ENCODE data around the gene OR6V1.

OR6V1 gene, protein sequence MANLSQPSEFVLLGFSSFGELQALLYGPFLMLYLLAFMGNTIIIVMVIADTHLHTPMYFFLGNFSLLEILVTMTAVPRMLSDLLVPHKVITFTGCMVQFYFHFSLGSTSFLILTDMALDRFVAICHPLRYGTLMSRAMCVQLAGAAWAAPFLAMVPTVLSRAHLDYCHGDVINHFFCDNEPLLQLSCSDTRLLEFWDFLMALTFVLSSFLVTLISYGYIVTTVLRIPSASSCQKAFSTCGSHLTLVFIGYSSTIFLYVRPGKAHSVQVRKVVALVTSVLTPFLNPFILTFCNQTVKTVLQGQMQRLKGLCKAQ

DNA sequence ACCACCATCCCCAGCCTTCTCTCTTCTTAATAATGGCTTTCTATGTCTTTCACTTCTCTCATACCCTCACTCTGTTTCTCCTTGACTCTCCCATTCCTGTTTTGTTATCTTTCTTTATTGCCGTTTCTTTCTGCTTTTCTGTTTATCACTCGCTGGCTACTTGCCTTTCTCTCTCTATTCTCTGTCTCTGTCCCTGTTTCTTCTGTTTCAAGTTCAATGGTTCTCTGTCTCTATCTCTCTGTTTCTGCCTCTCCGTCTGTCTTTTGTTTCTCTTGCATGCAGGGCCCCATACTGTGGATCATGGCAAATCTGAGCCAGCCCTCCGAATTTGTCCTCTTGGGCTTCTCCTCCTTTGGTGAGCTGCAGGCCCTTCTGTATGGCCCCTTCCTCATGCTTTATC, at the start of gene OR6V1:
OR6V1 (plus strand) TSS at position 301 of the 400 bp plus-strand sequence; CDS start at position 301, 0 bp downstream.
- no peak for DNase-seq

DNA sequence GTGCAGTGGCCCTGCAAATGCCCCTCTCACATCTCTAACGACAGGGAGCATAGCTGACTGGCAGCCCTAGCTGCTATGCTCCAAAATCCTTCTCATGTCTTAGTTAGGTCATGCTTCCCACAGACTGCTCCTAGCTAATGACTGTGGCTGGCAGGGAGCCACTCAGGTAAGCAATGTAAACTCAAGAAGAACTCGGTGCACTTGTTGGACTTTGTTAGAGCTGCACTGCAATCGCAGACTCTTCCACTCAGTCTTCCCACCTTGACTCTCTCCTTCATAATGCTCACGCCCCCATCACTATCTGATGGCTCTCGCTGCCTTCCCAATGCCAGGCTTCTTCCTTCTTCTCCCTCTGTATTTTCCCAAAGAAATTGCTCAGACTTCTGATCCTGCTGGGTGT, 49.2 kb upstream of the OR6V1 start:
- DNase-seq, result no peak

DNA sequence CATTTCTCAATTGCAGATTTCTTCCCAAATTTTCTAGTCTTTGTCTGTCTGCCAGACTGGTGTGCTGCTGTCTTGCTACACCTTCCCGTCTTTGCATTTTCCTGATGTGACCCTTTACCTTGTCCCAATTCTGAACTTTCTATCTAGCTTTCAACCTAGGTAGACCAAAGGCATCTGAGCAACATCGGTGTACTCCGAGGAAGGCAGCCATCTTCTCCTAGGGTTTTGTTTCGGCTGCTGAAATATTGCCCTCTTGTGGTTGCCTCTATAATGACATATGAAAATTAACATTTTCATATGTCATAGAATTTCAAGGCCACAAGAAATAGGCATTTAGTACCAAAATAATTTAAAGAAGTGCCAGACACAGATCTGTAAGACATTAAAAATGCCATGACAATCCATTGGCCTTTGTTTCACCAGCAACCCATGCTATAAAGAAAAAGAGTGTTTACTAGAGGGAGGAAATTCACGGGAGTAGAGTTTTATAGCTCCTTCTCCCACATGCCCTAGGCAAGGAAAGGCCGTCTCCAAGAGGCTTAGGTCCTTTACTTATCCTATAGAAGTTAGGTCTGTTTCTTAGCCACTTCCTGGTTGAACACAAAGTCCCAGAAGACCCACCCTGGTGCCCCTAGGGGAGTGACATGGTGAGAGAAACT, 48.6 kb upstream of the OR6V1 start:
- no peak for DNase-seq

DNA sequence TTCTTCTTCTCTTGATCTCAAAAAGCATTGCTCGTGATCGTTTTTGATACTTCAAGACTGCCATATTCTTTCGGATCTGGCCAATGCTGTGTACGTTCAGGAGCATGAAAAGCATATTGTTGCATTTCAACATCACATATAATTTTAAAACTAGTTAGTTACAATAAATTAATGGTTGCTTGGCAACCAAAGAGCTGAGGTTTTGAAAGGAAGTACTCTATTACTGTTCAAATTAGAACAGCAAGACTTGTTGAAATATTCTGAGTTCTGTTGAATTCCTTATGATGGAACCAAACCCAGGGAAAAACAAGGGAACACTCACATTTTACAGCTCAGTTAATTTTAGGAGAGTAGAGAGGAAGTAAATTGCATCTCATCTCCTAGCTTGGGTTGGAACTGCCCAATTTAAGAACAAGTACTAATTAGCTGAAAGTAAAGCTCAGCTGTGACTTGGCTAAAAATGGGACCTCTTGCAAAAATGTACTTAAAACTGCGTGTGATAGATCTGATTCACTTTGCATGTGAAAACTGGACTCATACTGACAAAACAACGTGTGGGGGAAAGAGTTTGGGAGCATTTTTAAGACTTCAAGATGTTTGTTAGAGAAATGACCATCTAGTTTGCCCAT, 46.4 kb upstream of the OR6V1 start:
- no peak for DNase-seq

DNA sequence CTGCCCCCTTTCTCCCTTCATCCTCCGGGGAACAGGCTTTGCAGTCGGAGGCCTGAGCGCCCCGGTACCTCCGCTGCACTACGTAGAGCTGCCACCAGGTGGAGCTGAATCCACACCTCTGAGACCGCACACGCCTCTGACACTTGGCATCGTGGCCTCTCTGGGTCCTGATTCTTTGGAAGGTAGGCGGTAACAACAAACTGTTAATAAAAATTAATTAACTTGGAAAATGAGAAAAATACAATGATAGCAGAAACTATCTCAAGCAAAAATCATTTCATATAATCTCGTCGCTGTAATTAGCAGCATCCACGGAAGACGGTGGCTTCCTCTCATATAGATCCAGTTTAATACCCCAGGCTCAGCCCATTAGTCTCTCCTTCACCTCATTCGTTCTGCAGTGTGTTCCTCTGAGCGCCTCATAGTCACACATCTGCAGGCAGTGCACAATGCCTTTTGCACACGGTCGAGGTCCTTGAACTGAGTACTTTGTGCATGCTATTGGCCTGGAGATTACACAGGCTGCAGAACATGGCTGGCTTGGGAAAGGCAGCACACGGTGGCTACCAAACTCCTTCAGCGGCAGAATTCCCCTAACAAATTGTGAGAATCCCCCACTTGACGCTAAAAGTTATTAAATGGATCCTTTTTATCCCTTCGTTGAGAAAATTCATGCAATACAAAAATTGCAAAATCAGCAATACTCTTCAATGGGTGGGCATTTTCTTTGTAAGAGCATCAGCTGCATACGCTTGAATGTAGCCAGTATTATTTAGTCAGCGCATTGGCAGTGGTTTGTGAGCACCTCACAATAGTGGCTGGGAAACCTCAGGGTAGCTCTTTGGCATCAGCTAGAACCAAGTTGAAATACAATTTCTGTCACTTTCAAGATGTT, 43.9 kb upstream of the OR6V1 start:
- peak; percentile 76 for DNase-seq

DNA sequence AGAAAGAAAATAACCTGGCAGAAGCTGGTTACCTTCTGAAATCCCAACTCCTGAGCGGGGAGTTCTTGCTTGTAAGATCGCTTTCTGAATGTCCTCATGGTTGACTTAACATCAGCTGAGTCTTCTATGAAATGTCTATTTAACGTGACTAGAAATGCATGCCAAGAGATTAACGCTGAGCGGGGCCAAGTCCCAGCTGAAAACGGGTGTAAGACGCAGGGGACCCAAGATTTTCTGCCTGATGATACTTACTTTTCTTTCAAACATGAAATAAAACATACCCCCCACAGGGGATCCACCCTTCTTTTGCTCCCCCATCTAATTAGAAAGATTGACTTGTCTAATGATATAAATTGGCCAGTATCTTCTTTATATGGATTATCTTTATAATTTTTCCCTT, 40.1 kb upstream of the OR6V1 start:
- DNase-seq, result no peak

DNA sequence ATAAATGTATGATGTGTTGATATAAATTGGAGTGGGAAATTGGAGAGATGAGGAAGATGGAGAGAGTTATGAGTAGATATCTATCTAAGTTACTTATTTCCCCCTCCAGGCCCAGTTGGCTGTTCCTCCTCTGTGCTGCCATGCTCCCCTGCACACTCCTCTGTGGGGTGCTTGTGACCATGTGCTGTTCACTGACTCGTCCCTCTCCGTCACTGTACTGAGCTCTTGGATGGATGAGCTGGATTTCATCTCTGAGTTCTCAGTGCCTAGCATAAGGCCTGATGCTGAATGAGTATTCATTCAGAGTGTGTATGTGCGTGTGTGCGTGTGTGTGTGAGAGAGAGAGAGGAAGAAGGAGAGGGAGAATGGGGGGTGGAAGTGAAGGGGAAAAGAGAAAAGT, 39.7 kb upstream of the OR6V1 start:
- no peak for DNase-seq

DNA sequence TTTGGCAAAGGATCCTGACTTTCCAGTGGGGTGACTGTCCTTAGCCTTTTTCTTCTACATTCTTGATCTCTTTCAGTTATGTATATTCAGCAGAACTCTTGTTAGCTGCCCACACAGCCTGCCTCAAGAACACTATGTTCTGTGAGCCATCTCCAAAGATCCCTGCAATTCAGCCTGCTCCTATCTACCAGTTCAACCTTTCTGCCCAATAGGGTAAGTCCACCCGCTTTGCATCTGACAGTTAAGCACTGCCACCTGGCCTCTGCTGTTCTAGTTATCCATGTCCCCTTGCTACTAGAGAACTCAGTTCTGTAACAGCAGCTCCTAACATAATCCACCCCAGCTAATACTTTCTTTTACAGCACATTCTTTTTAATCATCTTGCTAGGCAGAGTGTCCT, 38.7 kb upstream of the OR6V1 start:
- DNase-seq, result no peak

DNA sequence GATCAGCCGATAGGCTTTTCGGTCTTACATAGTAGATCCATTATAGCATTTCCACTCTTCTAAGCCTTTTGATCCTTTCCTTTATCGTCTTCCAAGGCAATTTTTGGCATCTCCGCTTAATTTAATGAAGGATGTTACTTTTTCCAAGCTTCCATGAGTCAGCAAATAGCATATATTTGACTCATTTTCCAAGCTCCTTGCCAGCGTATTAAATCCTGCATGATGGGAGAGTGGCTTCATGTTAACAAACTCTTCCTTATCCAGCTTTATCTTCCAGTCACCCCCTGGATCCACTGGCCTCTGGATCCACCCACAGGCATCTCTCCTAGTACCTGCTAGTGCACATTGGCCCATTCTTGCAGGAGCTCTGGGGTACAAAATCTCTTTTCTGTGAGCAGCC, 38.2 kb upstream of the OR6V1 start:
- DNase-seq, result no peak

DNA sequence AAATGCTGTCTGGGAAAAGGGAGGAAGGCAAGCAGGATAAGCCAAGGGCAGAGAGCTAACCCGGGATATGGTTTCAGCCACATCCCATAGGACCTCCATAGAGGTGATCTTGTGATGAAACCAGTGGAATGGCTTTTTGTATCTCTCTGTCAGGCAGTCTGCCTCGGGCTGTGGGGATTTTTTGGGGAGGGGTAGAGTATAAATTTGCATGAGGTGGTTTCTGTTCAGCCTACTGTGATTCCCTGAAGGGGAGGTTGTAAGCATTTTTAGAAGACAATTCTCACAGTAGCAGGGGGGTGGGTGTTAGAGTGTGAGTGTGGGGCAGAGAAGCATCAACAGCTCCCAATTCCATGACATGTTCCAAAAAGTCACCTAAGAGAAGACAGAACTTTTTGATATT, 37.1 kb upstream of the OR6V1 start:
- no peak for DNase-seq

DNA sequence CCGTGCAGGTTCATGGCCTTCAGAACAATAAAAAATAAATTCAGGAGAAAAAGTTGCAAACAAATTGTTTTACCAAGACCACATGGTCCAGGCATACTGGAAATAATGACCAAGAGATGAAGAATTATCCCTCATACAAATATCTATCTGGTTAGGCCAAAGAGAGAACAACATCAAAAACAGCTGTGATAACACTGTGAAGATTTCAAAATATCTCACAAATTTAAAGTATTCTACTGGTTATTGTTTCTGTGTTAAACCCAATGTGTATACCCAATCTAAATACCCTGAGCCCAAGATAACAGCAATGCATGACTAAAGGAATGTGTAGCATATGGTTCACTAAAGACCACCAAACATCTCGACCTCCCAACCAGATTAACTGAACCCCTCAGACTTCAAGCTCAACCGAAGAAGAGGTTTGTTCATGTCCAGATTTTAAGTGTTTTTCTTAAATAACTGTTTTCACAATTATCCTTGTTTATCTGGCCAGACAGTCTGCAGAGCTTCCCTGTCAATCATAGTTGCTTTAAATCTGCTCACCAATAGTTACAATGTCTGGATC, 36.1 kb upstream of the OR6V1 start:
- no peak for DNase-seq

DNA sequence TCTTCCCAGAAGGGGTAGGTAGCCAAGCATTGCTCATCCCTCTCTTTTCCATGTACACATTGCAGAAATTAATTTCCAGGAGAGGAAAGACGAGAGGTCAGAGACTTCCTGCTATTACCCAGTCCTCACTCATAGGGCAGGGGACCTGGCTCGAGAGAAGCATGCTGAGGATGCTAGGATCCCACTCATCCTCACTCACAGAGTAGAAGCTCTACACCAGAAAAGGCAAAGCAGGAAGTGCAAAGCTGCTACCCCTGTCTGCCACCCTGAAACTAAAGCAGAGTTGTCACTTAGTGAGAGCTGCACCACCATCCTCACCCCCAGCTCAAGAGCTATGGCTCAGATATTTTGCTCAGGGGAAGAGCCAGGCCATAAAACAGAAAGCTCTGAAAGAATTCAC, 35.1 kb upstream of the OR6V1 start:
- DNase-seq, result no peak

DNA sequence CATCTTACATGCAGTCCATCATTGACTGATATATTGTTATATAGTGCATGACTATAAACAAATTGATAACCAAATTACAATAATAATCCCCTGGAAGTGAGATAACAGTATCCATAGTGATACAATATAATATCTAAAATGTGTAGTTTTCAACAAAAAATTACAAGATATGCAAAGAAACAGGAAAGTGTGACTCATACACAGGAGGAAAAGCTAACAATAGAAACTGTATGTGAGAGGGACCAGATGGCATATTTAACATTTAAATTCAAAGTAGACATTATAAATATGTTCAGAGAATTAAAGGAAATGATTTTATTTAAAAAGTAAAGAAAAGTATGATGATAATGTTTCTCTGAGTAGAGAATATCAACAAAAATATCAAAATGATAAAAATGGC, 33.2 kb upstream of the OR6V1 start:
- no peak for DNase-seq

DNA sequence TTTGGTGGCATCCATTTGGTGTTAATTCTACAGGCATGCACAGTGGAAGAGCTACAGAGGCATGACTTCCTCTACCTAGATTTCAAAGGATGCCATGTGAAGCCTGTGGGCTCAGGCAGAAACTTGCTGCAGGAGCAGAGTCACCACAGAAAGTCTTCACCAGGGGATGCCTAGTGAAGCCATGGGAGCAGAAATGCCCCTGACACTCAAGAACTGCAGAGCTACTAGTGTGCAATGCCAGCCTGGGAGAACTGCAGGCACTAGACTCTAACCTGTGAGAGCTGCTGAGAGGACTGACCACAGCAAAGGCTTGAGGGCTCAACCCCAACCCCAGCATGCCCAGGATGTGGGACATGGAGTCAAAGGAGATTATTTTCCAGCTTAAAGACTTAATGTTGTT, 29.1 kb upstream of the OR6V1 start:
- no peak for DNase-seq

DNA sequence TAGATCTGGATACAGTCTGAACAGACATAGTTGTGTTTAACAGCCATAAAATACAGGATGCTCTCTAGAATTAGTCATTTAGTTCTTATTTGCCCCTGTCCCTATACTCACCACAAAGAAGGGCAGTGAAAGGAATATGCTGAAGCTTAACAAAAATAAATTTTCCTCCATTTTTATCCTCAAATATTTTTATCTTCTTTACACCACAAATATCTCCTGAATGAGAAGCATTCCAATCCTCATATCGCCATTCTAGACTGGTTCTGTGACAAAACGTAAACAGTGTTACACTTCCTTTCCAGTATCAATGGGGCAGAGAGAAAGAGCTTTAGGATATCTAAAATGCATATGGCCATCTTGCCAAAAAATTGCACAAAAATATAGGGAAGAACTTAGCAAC, 26.8 kb upstream of the OR6V1 start:
- DNase-seq, result no peak

DNA sequence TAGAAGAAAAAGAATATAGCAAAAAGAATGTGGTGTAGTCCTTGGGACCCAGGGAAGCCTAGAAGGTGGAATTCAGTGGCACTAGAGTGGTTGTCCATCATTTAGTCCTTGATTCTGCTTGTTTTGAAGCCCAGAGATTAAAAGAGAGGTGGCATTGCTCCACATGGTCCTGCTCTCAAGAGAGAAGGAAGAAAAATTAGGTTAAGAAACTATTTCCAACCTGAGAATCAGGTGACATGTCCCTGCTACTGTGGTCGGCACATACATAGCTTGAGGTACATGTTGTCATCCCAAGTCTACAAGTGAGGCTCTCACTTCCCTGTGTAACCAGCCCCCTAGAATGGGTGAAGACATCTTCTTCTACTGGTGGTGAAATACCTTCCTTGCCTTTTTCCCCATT, 25.1 kb upstream of the OR6V1 start, which contains the start of gene OR9A2:
OR9A2 (minus strand) TSS at position 101 of the 400 bp plus-strand sequence; CDS start at position 101, 0 bp downstream.
- DNase-seq, result no peak

DNA sequence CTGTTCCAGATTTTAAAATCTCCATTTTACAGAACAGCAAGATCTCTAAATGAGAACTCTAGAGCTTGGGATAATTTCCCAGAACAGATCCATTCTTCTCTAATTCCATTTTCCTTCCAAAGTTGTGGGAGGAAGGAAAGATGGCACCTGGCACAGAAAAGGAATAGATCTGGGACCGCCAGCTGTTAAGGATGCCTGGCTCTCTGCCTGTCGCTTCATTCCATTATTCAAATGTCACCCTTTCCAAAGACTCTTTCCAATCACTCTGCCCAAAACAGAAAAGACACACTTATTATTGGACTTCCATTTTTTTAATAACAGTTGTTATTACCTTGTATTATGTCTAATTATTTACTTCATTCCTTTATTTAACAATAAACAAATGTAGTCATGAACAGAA, 24.5 kb upstream of the OR6V1 start:
- no peak for DNase-seq

DNA sequence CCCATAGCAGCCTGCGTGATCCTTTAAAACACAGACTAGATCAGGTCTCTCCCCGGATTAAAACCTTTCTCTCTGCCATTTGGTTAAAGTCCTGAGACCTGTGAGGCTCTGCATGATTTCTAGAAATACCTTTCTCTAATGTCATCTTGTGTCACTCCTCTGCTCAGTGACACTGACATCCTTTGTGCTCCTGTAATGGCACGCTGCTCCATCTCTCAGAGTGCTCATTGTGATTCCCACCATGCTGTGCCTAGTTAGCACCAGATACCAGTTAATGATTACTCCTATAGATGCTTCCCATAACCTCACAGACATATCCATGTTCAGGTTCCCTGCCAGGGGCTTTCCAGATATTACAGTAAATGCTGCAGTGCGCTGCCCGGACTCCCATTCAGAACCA, 13.5 kb upstream of the OR6V1 start:
- DNase-seq, result no peak

DNA sequence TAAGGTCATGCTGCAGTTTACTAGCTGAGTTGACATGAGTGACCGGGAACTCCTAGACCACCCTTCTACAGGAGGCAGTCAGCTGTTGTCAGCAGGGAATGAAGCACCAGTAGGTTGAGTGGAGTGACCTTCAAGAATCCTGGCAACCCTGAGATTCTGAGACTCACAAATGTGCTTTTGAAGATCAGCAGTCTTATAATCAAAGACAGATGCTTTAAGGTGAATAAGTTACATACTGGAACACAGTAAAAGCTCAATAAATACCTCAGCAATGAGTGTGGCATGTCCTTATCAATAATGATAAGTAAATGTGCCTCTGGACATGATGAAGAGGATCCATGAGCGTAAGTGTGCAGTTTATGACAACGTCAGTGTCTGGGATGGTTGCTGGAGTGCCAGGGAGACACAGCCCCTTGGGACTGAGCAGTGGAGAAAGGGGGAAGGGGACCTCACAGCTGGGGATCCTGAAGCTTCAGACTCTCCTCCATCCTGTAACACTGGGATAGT, 11.9 kb upstream of the OR6V1 start:
- no peak for DNase-seq

DNA sequence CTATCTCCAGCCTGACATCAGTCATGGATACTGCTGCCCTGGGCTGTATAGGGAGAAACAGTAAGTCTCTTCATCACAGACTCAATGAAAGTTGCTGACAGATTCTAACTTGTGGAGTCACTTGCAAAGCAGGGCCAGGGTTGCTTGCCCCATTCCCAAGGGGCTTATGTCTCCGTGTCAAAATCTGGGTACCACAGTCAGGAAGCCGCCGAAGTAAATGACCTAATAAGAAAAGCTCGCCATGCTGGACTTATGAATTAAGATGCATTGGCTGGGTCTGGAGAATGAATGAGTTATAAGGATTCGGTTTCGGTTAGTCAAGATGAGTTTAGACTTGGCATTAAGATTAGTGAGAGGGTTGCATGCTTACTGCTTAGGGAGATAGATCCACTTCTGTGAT, 10.8 kb upstream of the OR6V1 start:
- no peak for DNase-seq

DNA sequence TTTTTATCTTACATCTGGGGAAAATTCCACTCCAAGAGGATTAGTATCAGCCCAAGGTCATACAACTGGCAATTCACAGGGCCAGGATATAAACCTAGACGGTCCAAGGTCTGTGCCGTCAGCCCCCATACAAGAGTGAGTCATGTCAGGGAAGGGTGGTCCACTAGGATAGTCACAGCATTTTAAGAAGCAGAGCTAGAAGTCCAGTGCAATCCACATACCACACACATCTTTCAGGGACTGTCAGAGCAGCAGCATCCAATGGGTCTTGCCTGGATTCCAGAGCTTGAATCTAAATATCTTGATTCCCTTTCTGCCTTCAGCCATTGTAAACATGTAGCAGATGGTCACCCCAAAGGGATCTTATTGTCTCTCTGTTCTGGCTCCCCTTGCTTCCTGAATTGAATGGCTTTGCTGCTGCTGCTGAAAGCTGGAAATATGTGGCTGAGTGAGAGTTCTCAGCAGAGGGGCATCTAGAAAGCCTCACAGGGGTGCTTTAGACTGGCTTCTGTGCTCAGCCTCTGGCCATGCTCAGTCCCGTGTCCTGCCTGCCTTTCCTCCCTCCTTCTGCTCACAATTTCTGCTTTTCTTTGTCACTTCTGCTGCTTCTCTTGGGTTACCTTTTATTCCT, 9.9 kb upstream of the OR6V1 start:
- DNase-seq, result no peak

DNA sequence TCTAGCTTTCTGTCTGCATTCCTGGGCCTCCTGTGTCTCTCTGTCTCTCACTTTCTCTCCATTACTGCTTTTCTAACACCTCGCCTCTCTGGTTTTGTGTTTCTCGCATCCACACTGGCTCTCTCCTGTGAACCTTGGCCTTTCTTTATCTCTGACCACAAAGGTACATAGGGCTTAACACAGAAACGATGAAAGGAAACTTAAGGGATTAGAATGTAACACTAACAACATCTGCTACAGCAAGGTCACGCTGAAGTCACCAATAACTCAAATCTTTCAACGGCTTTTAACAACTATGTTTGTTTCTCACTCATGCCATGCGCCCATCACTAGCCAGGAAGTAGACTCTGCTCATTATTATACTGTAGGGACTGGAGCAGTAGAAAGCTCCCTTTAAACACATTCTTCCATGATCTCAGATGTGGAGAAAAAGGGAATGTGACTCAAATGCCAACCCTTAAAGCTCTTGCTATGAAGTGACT, 9.3 kb upstream of the OR6V1 start:
- no peak for DNase-seq

All from left hindlimb (tissue), 1 donor.